GM12878 (cell line): Measurements from ENCODE around the gene KCNMB4. TPM values are rescaled to one million over a fixed set of nuclear protein-coding genes. Genes with fewer than 3 reads are reported as not detected.

Source experiments
- ATAC-seq: fragments of 200-7000 bp; cut with Tn5 transposase; 3 replicates; pipeline ENCODE4 v1.9.1; 2020; ENCODE audit warnings: mild to moderate bottlenecking, moderate library complexity
- BruUV-seq: library from RNA; stranded (reverse); fragments of 400-500 nt; replicated peaks from 2 replicates; lab custom pipeline; 2021; lab: Mats Ljungman, UMichigan
- CTCF ChIA-PET: fragments of 300-600 bp; sonication (Branson Sonifier 250); formaldehyde crosslinking; extraction: SDS; loops from one replicate; lab custom pipeline; 2021; ENCODE audit warnings: inconsistent platforms; lab: Yijun Ruan, JAX
- POLR2A ChIA-PET: fragments of 350-600 bp; formaldehyde crosslinking; extraction: SDS; loops from one replicate; lab custom pipeline; 2021; ENCODE audit warnings: inconsistent platforms; lab: Charles Lee
- RAD21 ChIA-PET: fragments of 300-600 bp; sonication (Branson Sonifier 250); formaldehyde crosslinking; loops from one replicate; lab custom pipeline; 2023; ENCODE audit warnings: antibody characterized with exemption; ENCODE audit not compliant: unreplicated experiment; lab: Charles Lee
- SMC1A ChIA-PET: fragments of 300-600 bp; sonication (Branson Sonifier 250); formaldehyde crosslinking; loops from one replicate; lab custom pipeline; 2023; ENCODE audit not compliant: unreplicated experiment, uncharacterized antibody; lab: Charles Lee
- DNase-seq: peaks from one replicate; pipeline ENCODE4 v3.0.0-alpha.2; 2011; ENCODE audit warnings: low read depth, low spot score
- FAIRE-seq: peaks from 3 replicates; lab custom pipeline; 2011; peaks lifted over from hg19 to GRCh38; lab: Jason Lieb, UNC
- H2AFZ ChIP-seq: 2 replicates; pipeline ENCODE4 v1.6.0; 2011; ENCODE audit warnings: low read depth, low read length, control low read depth; ENCODE audit not compliant: control insufficient read depth
- H3K27ac ChIP-seq: 2 replicates; pipeline ENCODE4 v1.5.1; 2011; ENCODE audit warnings: control low read depth; ENCODE audit not compliant: control insufficient read depth, insufficient read depth
- H3K27me3 ChIP-seq, 2 experiments: replicated peaks in 1 of 2; 2 replicates each; pipeline versions ENCODE4 v1.6.0 to v1.6.1; 2011; ENCODE audit warnings: low read length in 1 of 2; ENCODE audit not compliant: control insufficient read depth in 2 of 2, insufficient read depth in 2 of 2
- H3K36me3 ChIP-seq, 2 experiments: 2 replicates each; pipeline ENCODE4 v1.5.1; 2011; ENCODE audit warnings: low read length in 1 of 2; ENCODE audit not compliant: control insufficient read depth in 2 of 2, insufficient read depth in 2 of 2
- H3K4me1 ChIP-seq: 2 replicates; pipeline ENCODE4 v1.6.1; 2011; ENCODE audit warnings: mild to moderate bottlenecking, low read length, moderate library complexity, mixed read lengths; ENCODE audit not compliant: control insufficient read depth, insufficient read depth
- H3K4me2 ChIP-seq: 2 replicates; pipeline ENCODE4 v1.6.0; 2011; ENCODE audit warnings: control low read depth; ENCODE audit not compliant: control insufficient read depth, insufficient read depth
- H3K4me3 ChIP-seq: fragments of 200-600 bp; sonication (generic); 2 replicates; pipeline ENCODE4 v1.5.1; 2016
- H3K79me2 ChIP-seq: 2 replicates; pipeline ENCODE4 v1.6.0; 2011; ENCODE audit warnings: low read length; ENCODE audit not compliant: control insufficient read depth, insufficient read depth
- H3K9ac ChIP-seq: 2 replicates; pipeline ENCODE4 v1.8.0; 2011; ENCODE audit warnings: low read length, control low read depth, mixed read lengths; ENCODE audit not compliant: control insufficient read depth, insufficient read depth
- H3K9me3 ChIP-seq: replicated peaks from 3 replicates; pipeline ENCODE4 v1.5.1; 2011; ENCODE audit warnings: mild to moderate bottlenecking, low read length; ENCODE audit not compliant: control insufficient read depth, insufficient read depth
- H4K20me1 ChIP-seq: 2 replicates; pipeline ENCODE4 v1.6.0; 2011; ENCODE audit not compliant: control insufficient read depth, insufficient read depth
- CBX3 ChIP-seq: fragments of 200-600 bp; sonication (generic); IDR thresholded peaks from 2 replicates; pipeline ENCODE4 v1.6.1; 2016; ENCODE audit warnings: low read depth, borderline replicate concordance
- CTCF ChIP-seq, 3 experiments: IDR thresholded peaks in 2 of 3; conservative IDR thresholded peaks in 1 of 3; 2 replicates each; pipeline ENCODE4 v1.5.1; 2011; ENCODE audit warnings: low read depth in 3 of 3, low read length in 3 of 3, mild to moderate bottlenecking in 3 of 3, control low read depth in 2 of 3, moderate library complexity in 2 of 3, inconsistent platforms in 1 of 3, mixed read lengths in 1 of 3; ENCODE audit not compliant: control insufficient read depth in 2 of 3, insufficient read depth in 1 of 3; ENCODE audit errors: extremely low read depth in 1 of 3
- DPF2 ChIP-seq: fragments of 450-650 bp; IDR thresholded peaks from 2 replicates; pipeline ENCODE4 v1.6.1; 2017; ENCODE audit warnings: mild to moderate bottlenecking
- E2F8 ChIP-seq: fragments of 450-650 bp; IDR thresholded peaks from 2 replicates; pipeline ENCODE4 v1.6.1; 2018; ENCODE audit warnings: mild to moderate bottlenecking, low read depth, moderate library complexity; ENCODE audit not compliant: partially characterized antibody
- FOS ChIP-seq: IDR thresholded peaks from 3 replicates; pipeline ENCODE4 v1.6.1; 2011; ENCODE audit warnings: borderline replicate concordance; ENCODE audit not compliant: insufficient read length; ENCODE audit errors: extremely low read depth
- HSF1 ChIP-seq: fragments of 150-350 bp; IDR thresholded peaks from 2 replicates; pipeline ENCODE4 v1.6.1; 2014; ENCODE audit warnings: mild to moderate bottlenecking, low read depth, low read length
- MTA3 ChIP-seq: IDR thresholded peaks from 2 replicates; pipeline ENCODE4 v1.6.1; 2012; ENCODE audit warnings: low read length, inconsistent platforms, borderline replicate concordance
- PBX3 ChIP-seq: IDR thresholded peaks from 2 replicates; pipeline ENCODE4 v1.6.1; 2011; ENCODE audit warnings: mild to moderate bottlenecking, low read depth, low read length, moderate library complexity; ENCODE audit not compliant: insufficient replicate concordance
- SREBF1 ChIP-seq: IDR thresholded peaks from 2 replicates; pipeline ENCODE4 v1.6.1; 2012; ENCODE audit warnings: mild to moderate bottlenecking, low read length
- SUPT20H ChIP-seq: IDR thresholded peaks from 2 replicates; pipeline ENCODE4 v1.6.1; 2011; ENCODE audit warnings: low read depth, mild to moderate bottlenecking, low read length, moderate library complexity, borderline replicate concordance; ENCODE audit not compliant: control insufficient read depth
- ZNF622 ChIP-seq: fragments of 450-650 bp; IDR thresholded peaks from 2 replicates; pipeline ENCODE4 v1.6.1; 2017; ENCODE audit warnings: mild to moderate bottlenecking, inconsistent platforms
- ZZZ3 ChIP-seq: IDR thresholded peaks from 2 replicates; pipeline ENCODE4 v1.6.1; 2011; ENCODE audit warnings: low read depth; ENCODE audit not compliant: control insufficient read depth, insufficient read length
- WGBS: methylation state at CpG from one replicate; pipeline ENCODE4 v1.1.6; 2016; ENCODE audit warnings: low lambda C conversion rate; ENCODE audit not compliant: insufficient replicate concordance, insufficient coverage; ENCODE audit errors: missing lambda C conversion rate; 5-methylcytosine and 5-hydroxymethylcytosine counted together
- in situ Hi-C: fragments of 300-500 bp; cut with MboI; formaldehyde crosslinking; loops from 9 replicates; pipeline ENCODE4 v1.14.3; 2018; ENCODE audit warnings: mixed read lengths
- intact Hi-C: fragments of 100-400 bp; cut with micrococcal nuclease; formaldehyde crosslinking; loops from one replicate; pipeline ENCODE4 v1.14.2; 2022; ENCODE audit not compliant: unreplicated experiment
- polyA plus RNA-seq, 11 experiments: library from polyadenylated mRNA; depleted of rRNA in 4 of 11; unstranded in 6 of 11; stranded (reverse) in 5 of 11; fragments of >200 nt; fragmentation: Nextera tagmentation in 4 of 11; fragmentation: Illumina TruSeq in 1 of 11; extraction: Ambion mirVana in 4 of 11; extraction: Trizol in 1 of 11; gene quantifications; 1 replicate in 1 of 11; 2 replicates in 10 of 11; pipeline versions ENCODE4 v1.2.1 to v1.2.3, GENCODE V29; 2011 to 2016; ENCODE audit warnings: inconsistent platforms in 2 of 11, missing spikeins in 2 of 11, low read depth in 1 of 11
- total RNA-seq, 4 experiments: library from RNA; depleted of rRNA in 3 of 4; stranded (reverse); fragments of >200 nt in 3 of 4; fragmentation: Illumina TruSeq in 1 of 4; extraction: Trizol in 1 of 4; gene quantifications; 2 replicates each; pipeline versions ENCODE4 v1.2.1 to v1.2.3, GENCODE V29; 2013 to 2021

Gene KCNMB4
- total and polyA plus RNA-seq, 10 of the 15 experiments (the other 5 are each of a cell fraction or from before 2014, with no cell fraction given): 0.06 to 0.37 (median 0.16) TPM; not detected in 2

- FAIRE-seq (no peak), ATAC-seq (no peak), DNase-seq (no peak)
- CTCF ChIA-PET: no interaction called here
- in situ Hi-C loops: no loop called here
- Histone ChIP-seq H3K9ac (no peak overlapping the region), H3K9me3 (peaks cover 4% of the 10 kb centered on the region; the same call in 2 of the 3 replicates), H3K4me2 (no peak overlapping the region), H4K20me1 (no peaks in the 10 kb centered on the region), H3K4me3 (no peak overlapping the region), H3K27me3 (no peaks in the 10 kb centered on the region), H3K4me1 (no peaks in the 10 kb centered on the region), H2AFZ (no peak overlapping the region), H3K79me2 (no peaks in the 10 kb centered on the region), H3K27ac (no peak overlapping the region), H3K36me3 (no peaks in the 10 kb centered on the region)
- intact Hi-C loops: no loop called here
- BruUV-seq: no TSS peak
- POLR2A ChIA-PET: no interaction called here
- TF ChIP-seq SUPT20H: no peak
- TF ChIP-seq CBX3: no peak
- no peak for TF ChIP-seq MTA3
- TF ChIP-seq HSF1: no peak
- no peak for TF ChIP-seq ZNF622
- TF ChIP-seq SREBF1: no peak
- no peak for TF ChIP-seq DPF2
- no peak for TF ChIP-seq E2F8
- TF ChIP-seq ZZZ3: no peak
- TF ChIP-seq CTCF (IDR thresholded peaks at IDR 0.05 in 2 of 3, conservative IDR thresholded peaks at IDR 0.05 in 1 of 3; ENCODE audit: control insufficient read depth in 2 of 3, extremely low read depth in 1 of 3, insufficient read depth in 1 of 3, low read depth in 3 of 3, low read length in 3 of 3): no peak
- TF ChIP-seq FOS: no peak
- TF ChIP-seq PBX3: no peak
- SMC1A ChIA-PET: no interaction called here
- WGBS: 71% methylated on average over 4 of the region's 4 CpGs
- RAD21 ChIA-PET: no interaction called here
Observed at GRCh38 chr12:70463997-70464396, 97.9 kb downstream of the KCNMB4 start.
